WTC11 (cell line): Measurements from ENCODE around the gene PFDN5. TPM values are rescaled to one million over a fixed set of nuclear protein-coding genes. Genes with fewer than 3 reads are reported as not detected.

Experiments used
- ATAC-seq: fragments of 200-7000 bp; cut with Tn5 transposase; 2 replicates; pipeline ENCODE4 v1.10.0; 2021; ENCODE audit warnings: mild to moderate bottlenecking, moderate library complexity
- CTCF ChIA-PET: fragments of 300-600 bp; sonication (Branson Sonifier 250); formaldehyde crosslinking; loops from one replicate; lab custom pipeline; 2021; ENCODE audit warnings: antibody characterized with exemption; lab: Charles Lee
- POLR2A ChIA-PET: fragments of 350-600 bp; sonication (Branson Sonifier 250); formaldehyde crosslinking; loops from one replicate; lab custom pipeline; 2021; ENCODE audit warnings: antibody characterized with exemption; lab: Charles Lee
- DNase-seq: peaks from one replicate; pipeline ENCODE4 v3.0.0; 2021; ENCODE audit warnings: low spot score
- H3K27ac Mint-ChIP-seq: 2 replicates; pipeline ENCODE4 v1.8.0; 2021; ENCODE audit warnings: mixed read lengths
- H3K27me3 Mint-ChIP-seq: 2 replicates; pipeline ENCODE4 v1.8.0; 2021; ENCODE audit warnings: low read depth, mild to moderate bottlenecking, moderate library complexity, mixed read lengths
- H3K36me3 Mint-ChIP-seq: 2 replicates; pipeline ENCODE4 v1.8.0; 2021; ENCODE audit warnings: mixed read lengths
- H3K4me1 Mint-ChIP-seq: 2 replicates; pipeline ENCODE4 v1.8.0; 2022; ENCODE audit warnings: mixed read lengths
- H3K4me3 Mint-ChIP-seq: 2 replicates; pipeline ENCODE4 v1.8.0; 2021; ENCODE audit warnings: mild to moderate bottlenecking, moderate library complexity, mixed read lengths
- H3K9me3 Mint-ChIP-seq: 2 replicates; pipeline ENCODE4 v1.8.0; 2021; ENCODE audit warnings: mixed read lengths
- ATF1 ChIP-seq: sonication (generic); formaldehyde crosslinking; IDR thresholded peaks from 2 replicates; pipeline ENCODE4 v1.8.1; 2023; ENCODE audit warnings: mild to moderate bottlenecking, moderate library complexity, missing genetic modification reagents
- CBFB ChIP-seq: sonication (generic); formaldehyde crosslinking; IDR thresholded peaks from 2 replicates; pipeline ENCODE4 v1.8.1; 2022; ENCODE audit warnings: mild to moderate bottlenecking, low read depth, missing genetic modification reagents
- ESRRA ChIP-seq: sonication (generic); formaldehyde crosslinking; IDR thresholded peaks from 2 replicates; pipeline ENCODE4 v1.8.1; 2022; ENCODE audit warnings: mild to moderate bottlenecking, missing genetic modification reagents, borderline replicate concordance
- ETV6 ChIP-seq: sonication (generic); formaldehyde crosslinking; IDR thresholded peaks from 2 replicates; pipeline ENCODE4 v1.8.1; 2022; ENCODE audit warnings: mild to moderate bottlenecking, missing genetic modification reagents
- GRHL2 ChIP-seq: fragments of 250-450 bp; sonication (Bioruptor Pico); IDR thresholded peaks from 2 replicates; pipeline ENCODE4 v1.8.0; 2022; ENCODE audit warnings: mild to moderate bottlenecking, moderate library complexity; ENCODE audit not compliant: insufficient replicate concordance, severe bottlenecking
- HMGA2 ChIP-seq: fragments of 250-450 bp; sonication (Bioruptor Pico); IDR thresholded peaks from 2 replicates; pipeline ENCODE4 v1.4.0; 2021; ENCODE audit warnings: mild to moderate bottlenecking, moderate library complexity
- MYBL2 ChIP-seq: sonication (generic); formaldehyde crosslinking; IDR thresholded peaks from 2 replicates; pipeline ENCODE4 v1.8.1; 2023; ENCODE audit warnings: mild to moderate bottlenecking, moderate library complexity, missing genetic modification reagents
- TEAD4 ChIP-seq: sonication (generic); formaldehyde crosslinking; IDR thresholded peaks from 2 replicates; pipeline ENCODE4 v1.8.0; 2022; ENCODE audit warnings: mild to moderate bottlenecking, missing genetic modification reagents
- ZNF121 ChIP-seq: sonication (generic); formaldehyde crosslinking; IDR thresholded peaks from 2 replicates; pipeline ENCODE4 v1.8.0; 2023; ENCODE audit warnings: missing genetic modification reagents
- ZNF232 ChIP-seq: sonication (generic); formaldehyde crosslinking; IDR thresholded peaks from 2 replicates; pipeline ENCODE4 v1.8.0; 2022; ENCODE audit warnings: mild to moderate bottlenecking, missing genetic modification reagents
- ZNF263 ChIP-seq: sonication (generic); formaldehyde crosslinking; IDR thresholded peaks from 2 replicates; pipeline ENCODE4 v1.8.1; 2022; ENCODE audit warnings: low read depth, mild to moderate bottlenecking, moderate library complexity, missing genetic modification reagents
- ZNF396 ChIP-seq: fragments of 250-450 bp; sonication (Bioruptor Pico); IDR thresholded peaks from 2 replicates; pipeline ENCODE4 v1.8.0; 2021; ENCODE audit warnings: mild to moderate bottlenecking, moderate library complexity, borderline replicate concordance
- ZNF416 ChIP-seq: fragments of 250-450 bp; sonication (Bioruptor Pico); IDR thresholded peaks from 2 replicates; pipeline ENCODE4 v1.9.0; 2021; ENCODE audit warnings: mild to moderate bottlenecking, inconsistent platforms
- ZNF423 ChIP-seq: fragments of 250-450 bp; sonication (Bioruptor Pico); IDR thresholded peaks from 2 replicates; pipeline ENCODE4 v2.1.2; 2022; ENCODE audit warnings: mild to moderate bottlenecking, moderate library complexity
- total RNA-seq: library from RNA; stranded (reverse); gene quantifications from 3 replicates; pipeline ENCODE4 v1.2.3, GENCODE V29; 2021
- TF ChIP-seq, protein P1 (sequence below): sonication (generic); formaldehyde crosslinking; IDR thresholded peaks from 2 replicates; pipeline ENCODE4 v1.8.1; 2023; ENCODE audit warnings: mild to moderate bottlenecking, missing genetic modification reagents, borderline replicate concordance
- TF ChIP-seq, protein P2 (sequence below): fragments of 250-450 bp; sonication (Bioruptor Pico); IDR thresholded peaks from 2 replicates; pipeline ENCODE4 v2.1.2; 2022; ENCODE audit warnings: mild to moderate bottlenecking, moderate library complexity
- TF ChIP-seq, protein P3 (sequence below): sonication (generic); formaldehyde crosslinking; IDR thresholded peaks from 2 replicates; pipeline ENCODE4 v1.8.0; 2022; ENCODE audit warnings: mild to moderate bottlenecking, missing genetic modification reagents
- TF ChIP-seq, protein P4 (sequence below): sonication (generic); formaldehyde crosslinking; IDR thresholded peaks from 2 replicates; pipeline ENCODE4 v1.8.1; 2022; ENCODE audit warnings: missing genetic modification reagents, borderline replicate concordance
- TF ChIP-seq, protein P5 (sequence below): sonication (generic); formaldehyde crosslinking; IDR thresholded peaks from 2 replicates; pipeline ENCODE4 v1.8.0; 2023; ENCODE audit warnings: mild to moderate bottlenecking, missing genetic modification reagents
- TF ChIP-seq, protein P6 (sequence below): fragments of 250-450 bp; sonication (Bioruptor Pico); IDR thresholded peaks from 2 replicates; pipeline ENCODE4 v1.9.0; 2021; ENCODE audit warnings: moderate library complexity, mild to moderate bottlenecking, inconsistent platforms, borderline replicate concordance
- TF ChIP-seq, protein P7 (sequence below): sonication (generic); formaldehyde crosslinking; IDR thresholded peaks from 2 replicates; pipeline ENCODE4 v1.8.1; 2023; ENCODE audit warnings: mild to moderate bottlenecking, moderate library complexity, missing genetic modification reagents
- TF ChIP-seq, protein P8 (sequence below): sonication (generic); formaldehyde crosslinking; IDR thresholded peaks from 2 replicates; pipeline ENCODE4 v1.8.1; 2022; ENCODE audit warnings: low read depth, mild to moderate bottlenecking, moderate library complexity, missing genetic modification reagents, borderline replicate concordance

The PFDN5 gene
- total RNA-seq, 1 experiment from 2014 or later, result 263 TPM

DNA sequence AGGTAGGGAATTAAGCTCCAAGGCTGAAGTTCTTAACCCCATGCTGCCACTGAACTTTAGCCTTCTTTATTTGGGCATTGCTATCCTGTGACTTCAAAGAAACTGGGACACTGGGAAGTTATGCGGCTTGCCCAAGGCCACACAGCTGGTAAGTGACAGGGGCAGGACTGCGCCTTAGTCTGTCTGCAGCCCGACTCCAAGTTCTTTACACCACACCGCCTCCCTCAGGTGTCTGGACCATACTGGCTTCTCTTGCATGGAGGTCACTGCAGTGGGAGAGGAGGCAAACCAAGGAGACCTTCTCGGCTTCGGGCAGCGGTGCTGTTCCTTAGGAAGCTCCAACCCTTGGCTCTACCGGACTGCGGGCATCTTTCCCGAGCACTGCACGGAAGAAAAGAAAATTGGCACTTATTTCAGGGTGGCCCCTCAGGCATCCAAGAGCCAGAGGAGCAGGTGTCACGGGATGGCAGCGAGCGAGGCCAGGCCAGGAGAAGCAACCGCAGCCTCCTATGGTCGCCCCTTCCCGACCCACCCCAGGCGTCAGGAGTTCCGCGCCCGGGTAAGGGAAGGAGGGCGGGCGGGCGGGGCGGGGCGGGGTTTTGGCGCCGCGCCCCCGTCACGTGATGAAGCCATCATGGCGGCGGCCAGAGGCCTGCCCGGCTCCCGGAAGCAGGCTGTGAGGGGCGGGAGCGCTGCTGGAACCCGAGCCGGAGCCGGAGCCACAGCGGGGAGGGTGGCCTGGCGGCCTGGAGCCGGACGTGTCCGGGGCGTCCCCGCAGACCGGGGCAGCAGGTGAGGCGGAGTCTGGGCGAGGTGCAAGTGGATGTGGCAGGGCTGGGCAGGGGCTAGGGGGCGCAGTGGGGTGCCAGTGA, 43.6 kb upstream of the PFDN5 start:
- H3K4me3 Mint-ChIP-seq, result peak overlapping the region; percentile 93
- H3K4me1 Mint-ChIP-seq, result peaks cover 25% of the 10 kb centered on the region
- TF ChIP-seq ZNF232 (CRISPR knock-in tag), result no peak
- TF ChIP-seq ZNF396 (CRISPR knock-in tag), result no peak
- TF ChIP-seq TEAD4 (CRISPR knock-in tag), result no peak
- TF ChIP-seq, protein P1, sequence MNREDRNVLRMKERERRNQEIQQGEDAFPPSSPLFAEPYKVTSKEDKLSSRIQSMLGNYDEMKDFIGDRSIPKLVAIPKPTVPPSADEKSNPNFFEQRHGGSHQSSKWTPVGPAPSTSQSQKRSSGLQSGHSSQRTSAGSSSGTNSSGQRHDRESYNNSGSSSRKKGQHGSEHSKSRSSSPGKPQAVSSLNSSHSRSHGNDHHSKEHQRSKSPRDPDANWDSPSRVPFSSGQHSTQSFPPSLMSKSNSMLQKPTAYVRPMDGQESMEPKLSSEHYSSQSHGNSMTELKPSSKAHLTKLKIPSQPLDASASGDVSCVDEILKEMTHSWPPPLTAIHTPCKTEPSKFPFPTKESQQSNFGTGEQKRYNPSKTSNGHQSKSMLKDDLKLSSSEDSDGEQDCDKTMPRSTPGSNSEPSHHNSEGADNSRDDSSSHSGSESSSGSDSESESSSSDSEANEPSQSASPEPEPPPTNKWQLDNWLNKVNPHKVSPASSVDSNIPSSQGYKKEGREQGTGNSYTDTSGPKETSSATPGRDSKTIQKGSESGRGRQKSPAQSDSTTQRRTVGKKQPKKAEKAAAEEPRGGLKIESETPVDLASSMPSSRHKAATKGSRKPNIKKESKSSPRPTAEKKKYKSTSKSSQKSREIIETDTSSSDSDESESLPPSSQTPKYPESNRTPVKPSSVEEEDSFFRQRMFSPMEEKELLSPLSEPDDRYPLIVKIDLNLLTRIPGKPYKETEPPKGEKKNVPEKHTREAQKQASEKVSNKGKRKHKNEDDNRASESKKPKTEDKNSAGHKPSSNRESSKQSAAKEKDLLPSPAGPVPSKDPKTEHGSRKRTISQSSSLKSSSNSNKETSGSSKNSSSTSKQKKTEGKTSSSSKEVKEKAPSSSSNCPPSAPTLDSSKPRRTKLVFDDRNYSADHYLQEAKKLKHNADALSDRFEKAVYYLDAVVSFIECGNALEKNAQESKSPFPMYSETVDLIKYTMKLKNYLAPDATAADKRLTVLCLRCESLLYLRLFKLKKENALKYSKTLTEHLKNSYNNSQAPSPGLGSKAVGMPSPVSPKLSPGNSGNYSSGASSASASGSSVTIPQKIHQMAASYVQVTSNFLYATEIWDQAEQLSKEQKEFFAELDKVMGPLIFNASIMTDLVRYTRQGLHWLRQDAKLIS (CRISPR knock-in tag), result no peak
- TF ChIP-seq HMGA2 (CRISPR knock-in tag), result no peak
- TF ChIP-seq, protein P2, sequence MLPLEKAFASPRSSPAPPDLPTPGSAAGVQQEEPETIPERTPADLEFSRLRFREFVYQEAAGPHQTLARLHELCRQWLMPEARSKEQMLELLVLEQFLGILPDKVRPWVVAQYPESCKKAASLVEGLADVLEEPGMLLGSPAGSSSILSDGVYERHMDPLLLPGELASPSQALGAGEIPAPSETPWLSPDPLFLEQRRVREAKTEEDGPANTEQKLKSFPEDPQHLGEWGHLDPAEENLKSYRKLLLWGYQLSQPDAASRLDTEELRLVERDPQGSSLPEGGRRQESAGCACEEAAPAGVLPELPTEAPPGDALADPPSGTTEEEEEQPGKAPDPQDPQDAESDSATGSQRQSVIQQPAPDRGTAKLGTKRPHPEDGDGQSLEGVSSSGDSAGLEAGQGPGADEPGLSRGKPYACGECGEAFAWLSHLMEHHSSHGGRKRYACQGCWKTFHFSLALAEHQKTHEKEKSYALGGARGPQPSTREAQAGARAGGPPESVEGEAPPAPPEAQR, result no peak
- no peak for TF ChIP-seq ATF1 (CRISPR knock-in tag)
- TF ChIP-seq CBFB, result no peak
- TF ChIP-seq, protein P3, sequence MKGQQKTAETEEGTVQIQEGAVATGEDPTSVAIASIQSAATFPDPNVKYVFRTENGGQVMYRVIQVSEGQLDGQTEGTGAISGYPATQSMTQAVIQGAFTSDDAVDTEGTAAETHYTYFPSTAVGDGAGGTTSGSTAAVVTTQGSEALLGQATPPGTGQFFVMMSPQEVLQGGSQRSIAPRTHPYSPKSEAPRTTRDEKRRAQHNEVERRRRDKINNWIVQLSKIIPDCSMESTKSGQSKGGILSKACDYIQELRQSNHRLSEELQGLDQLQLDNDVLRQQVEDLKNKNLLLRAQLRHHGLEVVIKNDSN, result peak; percentile 93
- no peak for TF ChIP-seq ZNF423 (CRISPR knock-in tag)
- TF ChIP-seq ZNF416 (CRISPR knock-in tag), result no peak
- TF ChIP-seq GRHL2 (CRISPR knock-in tag), result no peak
- TF ChIP-seq, protein P4, sequence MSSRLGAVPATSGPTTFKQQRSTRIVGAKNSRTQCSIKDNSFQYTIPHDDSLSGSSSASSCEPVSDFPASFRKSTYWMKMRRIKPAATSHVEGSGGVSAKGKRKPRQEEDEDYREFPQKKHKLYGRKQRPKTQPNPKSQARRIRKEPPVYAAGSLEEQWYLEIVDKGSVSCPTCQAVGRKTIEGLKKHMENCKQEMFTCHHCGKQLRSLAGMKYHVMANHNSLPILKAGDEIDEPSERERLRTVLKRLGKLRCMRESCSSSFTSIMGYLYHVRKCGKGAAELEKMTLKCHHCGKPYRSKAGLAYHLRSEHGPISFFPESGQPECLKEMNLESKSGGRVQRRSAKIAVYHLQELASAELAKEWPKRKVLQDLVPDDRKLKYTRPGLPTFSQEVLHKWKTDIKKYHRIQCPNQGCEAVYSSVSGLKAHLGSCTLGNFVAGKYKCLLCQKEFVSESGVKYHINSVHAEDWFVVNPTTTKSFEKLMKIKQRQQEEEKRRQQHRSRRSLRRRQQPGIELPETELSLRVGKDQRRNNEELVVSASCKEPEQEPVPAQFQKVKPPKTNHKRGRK (CRISPR knock-in tag), result no peak
- TF ChIP-seq, protein P5, sequence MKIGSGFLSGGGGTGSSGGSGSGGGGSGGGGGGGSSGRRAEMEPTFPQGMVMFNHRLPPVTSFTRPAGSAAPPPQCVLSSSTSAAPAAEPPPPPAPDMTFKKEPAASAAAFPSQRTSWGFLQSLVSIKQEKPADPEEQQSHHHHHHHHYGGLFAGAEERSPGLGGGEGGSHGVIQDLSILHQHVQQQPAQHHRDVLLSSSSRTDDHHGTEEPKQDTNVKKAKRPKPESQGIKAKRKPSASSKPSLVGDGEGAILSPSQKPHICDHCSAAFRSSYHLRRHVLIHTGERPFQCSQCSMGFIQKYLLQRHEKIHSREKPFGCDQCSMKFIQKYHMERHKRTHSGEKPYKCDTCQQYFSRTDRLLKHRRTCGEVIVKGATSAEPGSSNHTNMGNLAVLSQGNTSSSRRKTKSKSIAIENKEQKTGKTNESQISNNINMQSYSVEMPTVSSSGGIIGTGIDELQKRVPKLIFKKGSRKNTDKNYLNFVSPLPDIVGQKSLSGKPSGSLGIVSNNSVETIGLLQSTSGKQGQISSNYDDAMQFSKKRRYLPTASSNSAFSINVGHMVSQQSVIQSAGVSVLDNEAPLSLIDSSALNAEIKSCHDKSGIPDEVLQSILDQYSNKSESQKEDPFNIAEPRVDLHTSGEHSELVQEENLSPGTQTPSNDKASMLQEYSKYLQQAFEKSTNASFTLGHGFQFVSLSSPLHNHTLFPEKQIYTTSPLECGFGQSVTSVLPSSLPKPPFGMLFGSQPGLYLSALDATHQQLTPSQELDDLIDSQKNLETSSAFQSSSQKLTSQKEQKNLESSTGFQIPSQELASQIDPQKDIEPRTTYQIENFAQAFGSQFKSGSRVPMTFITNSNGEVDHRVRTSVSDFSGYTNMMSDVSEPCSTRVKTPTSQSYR (CRISPR knock-in tag), result no peak
- peak; percentile 27; the same call in 1 of the 2 replicates for TF ChIP-seq ESRRA (CRISPR knock-in tag)
- no peak for TF ChIP-seq ETV6 (CRISPR knock-in tag)
- TF ChIP-seq, protein P6, sequence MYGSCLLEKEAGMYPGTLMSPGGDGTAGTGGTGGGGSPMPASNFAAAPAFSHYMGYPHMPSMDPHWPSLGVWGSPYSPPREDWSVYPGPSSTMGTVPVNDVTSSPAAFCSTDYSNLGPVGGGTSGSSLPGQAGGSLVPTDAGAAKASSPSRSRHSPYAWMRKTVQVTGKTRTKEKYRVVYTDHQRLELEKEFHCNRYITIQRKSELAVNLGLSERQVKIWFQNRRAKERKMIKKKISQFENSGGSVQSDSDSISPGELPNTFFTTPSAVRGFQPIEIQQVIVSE (CRISPR knock-in tag), result no peak
- TF ChIP-seq MYBL2 (CRISPR knock-in tag), result no peak
- no peak for TF ChIP-seq ZNF263 (CRISPR knock-in tag)
- TF ChIP-seq, protein P7, sequence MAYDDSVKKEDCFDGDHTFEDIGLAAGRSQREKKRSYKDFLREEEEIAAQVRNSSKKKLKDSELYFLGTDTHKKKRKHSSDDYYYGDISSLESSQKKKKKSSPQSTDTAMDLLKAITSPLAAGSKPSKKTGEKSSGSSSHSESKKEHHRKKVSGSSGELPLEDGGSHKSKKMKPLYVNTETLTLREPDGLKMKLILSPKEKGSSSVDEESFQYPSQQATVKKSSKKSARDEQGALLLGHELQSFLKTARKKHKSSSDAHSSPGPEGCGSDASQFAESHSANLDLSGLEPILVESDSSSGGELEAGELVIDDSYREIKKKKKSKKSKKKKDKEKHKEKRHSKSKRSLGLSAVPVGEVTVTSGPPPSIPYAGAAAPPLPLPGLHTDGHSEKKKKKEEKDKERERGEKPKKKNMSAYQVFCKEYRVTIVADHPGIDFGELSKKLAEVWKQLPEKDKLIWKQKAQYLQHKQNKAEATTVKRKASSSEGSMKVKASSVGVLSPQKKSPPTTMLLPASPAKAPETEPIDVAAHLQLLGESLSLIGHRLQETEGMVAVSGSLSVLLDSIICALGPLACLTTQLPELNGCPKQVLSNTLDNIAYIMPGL (CRISPR knock-in tag), result peak; percentile 75
- TF ChIP-seq, protein P8, sequence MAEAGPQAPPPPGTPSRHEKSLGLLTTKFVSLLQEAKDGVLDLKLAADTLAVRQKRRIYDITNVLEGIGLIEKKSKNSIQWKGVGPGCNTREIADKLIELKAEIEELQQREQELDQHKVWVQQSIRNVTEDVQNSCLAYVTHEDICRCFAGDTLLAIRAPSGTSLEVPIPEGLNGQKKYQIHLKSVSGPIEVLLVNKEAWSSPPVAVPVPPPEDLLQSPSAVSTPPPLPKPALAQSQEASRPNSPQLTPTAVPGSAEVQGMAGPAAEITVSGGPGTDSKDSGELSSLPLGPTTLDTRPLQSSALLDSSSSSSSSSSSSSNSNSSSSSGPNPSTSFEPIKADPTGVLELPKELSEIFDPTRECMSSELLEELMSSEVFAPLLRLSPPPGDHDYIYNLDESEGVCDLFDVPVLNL, result no peak
- TF ChIP-seq ZNF121, result no peak

More for the DNA sequence above, 43.6 kb upstream of the PFDN5 start:
- CTCF ChIA-PET, result interaction anchor here (0.6 to 12.6 kb wide), 21 partner anchors 9 to 1276 kb away, joined by 3 to 188 read pairs (median 5); partner anchors contain the start of genes AAAS, ESPL1 and PFDN5
- Mint-ChIP-seq H3K27me3 (no peaks in the 10 kb centered on the region), H3K36me3 (peaks cover 4% of the 10 kb centered on the region; the same call in 1 of the 2 replicates), H3K27ac (peak overlapping the region; percentile 94), H3K9me3 (no peaks in the 10 kb centered on the region)
- POLR2A ChIA-PET, result interaction anchor here (0.7 to 1.2 kb wide), 8 partner anchors 11 to 71 kb away, joined by 3 to 6 read pairs (median 4); partner anchors contain the start of genes CSAD, ESPL1 and ZNF740
- ATAC-seq (peak; percentile 87), DNase-seq (peak; percentile 86)
